ENCODE data around the gene CEP162. TPM values are rescaled to one million over a fixed set of nuclear protein-coding genes. Genes with fewer than 3 reads are reported as not detected.
"Not testable (repeated sequence)": the region's sequence is repeated elsewhere in the genome, so short reads cannot be mapped to it uniquely, and the experiment has no call there.

The CEP162 gene
- total and polyA plus RNA-seq, 2 donors from 2014 or later = 4.6 to 14.6 TPM

DNA sequence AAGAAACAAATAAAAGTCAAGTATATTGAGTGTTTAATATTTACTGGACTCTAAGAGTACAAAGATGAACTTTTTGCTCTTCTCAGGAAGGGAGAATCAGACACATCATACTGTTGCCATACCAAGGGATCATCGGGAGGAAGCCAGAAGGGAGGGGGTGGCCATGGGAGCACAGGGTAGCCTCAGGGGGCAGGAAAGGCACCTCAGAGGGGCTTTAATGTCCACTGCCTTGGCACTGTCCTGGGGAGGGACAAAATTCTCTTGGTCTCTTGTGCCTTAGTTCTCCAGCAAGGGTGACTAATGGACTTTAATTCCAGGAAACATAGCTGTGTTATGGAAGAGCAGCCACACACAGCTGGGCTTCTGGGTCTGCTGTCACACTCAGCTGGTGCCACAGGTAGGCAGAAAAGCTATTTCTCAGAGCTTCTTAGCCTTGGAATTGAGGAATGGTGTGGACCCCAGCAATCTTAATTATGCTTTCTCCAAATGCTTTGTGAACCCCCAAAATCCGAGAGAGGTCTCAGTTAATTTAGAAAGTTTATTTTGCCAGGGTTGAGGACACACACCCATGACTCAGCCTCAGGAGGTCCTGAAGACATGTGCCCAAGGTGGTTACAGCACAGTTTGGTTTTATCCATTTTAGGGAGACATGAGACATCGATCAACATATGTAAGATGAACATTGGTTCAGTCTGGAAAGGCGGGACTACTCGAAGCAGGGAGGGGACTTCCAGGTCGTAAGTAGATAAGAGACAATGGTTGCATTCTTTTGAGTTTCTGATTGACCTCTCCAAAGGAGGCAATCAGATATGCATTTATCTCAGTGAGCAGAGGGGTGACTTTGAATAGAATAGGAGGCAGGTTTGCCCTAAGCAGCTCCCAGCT lies 140.7 kb downstream of the CEP162 start:
- Histone ChIP-seq H3K9ac (ENCODE audit: low read length in 3 of 3) (no peak overlapping the region), H3K36me3 (ENCODE audit: control insufficient read depth in 2 of 3, insufficient read depth in 3 of 3, low read length in 3 of 3) (no peaks in the 10 kb centered on the region), H3K4me1 (ENCODE audit: control insufficient read depth in 2 of 3, insufficient read depth in 2 of 3, low read depth in 1 of 3, low read length in 3 of 3) (no peaks in the 10 kb centered on the region), H3K27me3 (ENCODE audit: control insufficient read depth, insufficient read depth, low read length) (no peaks in the 10 kb centered on the region), H3K4me3 (ENCODE audit: low read length in 3 of 3) (no peak overlapping the region), H3K9me3 (ENCODE audit: control insufficient read depth in 2 of 3, insufficient read depth in 1 of 3, low read length in 3 of 3) (no peaks in the 10 kb centered on the region), H3K27ac (ENCODE audit: low read depth in 2 of 2, low read length in 2 of 2) (no peak overlapping the region)
- TF ChIP-seq, protein P1, sequence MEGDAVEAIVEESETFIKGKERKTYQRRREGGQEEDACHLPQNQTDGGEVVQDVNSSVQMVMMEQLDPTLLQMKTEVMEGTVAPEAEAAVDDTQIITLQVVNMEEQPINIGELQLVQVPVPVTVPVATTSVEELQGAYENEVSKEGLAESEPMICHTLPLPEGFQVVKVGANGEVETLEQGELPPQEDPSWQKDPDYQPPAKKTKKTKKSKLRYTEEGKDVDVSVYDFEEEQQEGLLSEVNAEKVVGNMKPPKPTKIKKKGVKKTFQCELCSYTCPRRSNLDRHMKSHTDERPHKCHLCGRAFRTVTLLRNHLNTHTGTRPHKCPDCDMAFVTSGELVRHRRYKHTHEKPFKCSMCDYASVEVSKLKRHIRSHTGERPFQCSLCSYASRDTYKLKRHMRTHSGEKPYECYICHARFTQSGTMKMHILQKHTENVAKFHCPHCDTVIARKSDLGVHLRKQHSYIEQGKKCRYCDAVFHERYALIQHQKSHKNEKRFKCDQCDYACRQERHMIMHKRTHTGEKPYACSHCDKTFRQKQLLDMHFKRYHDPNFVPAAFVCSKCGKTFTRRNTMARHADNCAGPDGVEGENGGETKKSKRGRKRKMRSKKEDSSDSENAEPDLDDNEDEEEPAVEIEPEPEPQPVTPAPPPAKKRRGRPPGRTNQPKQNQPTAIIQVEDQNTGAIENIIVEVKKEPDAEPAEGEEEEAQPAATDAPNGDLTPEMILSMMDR (IDR thresholded peaks at IDR 0.05; ENCODE audit: borderline replicate concordance, extremely low read depth, insufficient read depth) = no peak
- DNase-seq (no peak), FAIRE-seq (no peak)
- intact Hi-C loops (cut with DNase I) = no loop called here

DNA sequence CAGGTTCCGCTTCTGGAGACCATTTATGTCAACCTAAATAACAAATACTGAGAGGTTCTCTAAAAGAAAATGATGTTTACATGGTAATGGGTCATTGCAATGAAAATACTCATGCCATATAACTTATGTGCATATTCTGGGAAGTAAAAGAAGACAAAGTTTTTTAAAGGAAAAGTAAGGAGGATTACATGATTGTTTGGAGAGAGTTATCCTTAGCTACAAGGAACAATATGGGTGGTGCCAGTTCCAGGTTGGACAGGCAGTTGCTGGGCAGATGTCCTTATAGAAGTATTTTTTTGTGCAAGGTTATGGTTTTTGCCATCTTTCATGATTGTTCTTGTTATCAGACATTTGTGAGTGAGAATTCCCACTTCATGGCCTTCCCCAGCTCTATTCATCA lies 141.4 kb downstream of the CEP162 start:
- no peak overlapping the region for H3K27ac ChIP-seq (ENCODE audit: low read depth in 2 of 2, low read length in 2 of 2)
- TF ChIP-seq, protein P1 (IDR thresholded peaks at IDR 0.05; ENCODE audit: borderline replicate concordance, extremely low read depth, insufficient read depth) = no peak
- H3K4me1 ChIP-seq (ENCODE audit: control insufficient read depth in 2 of 3, insufficient read depth in 2 of 3, low read depth in 1 of 3, low read length in 3 of 3) = no peaks in the 10 kb centered on the region
- H3K9me3 ChIP-seq (ENCODE audit: control insufficient read depth in 2 of 3, insufficient read depth in 1 of 3, low read length in 3 of 3) = no peaks in the 10 kb centered on the region
- intact Hi-C loops (cut with DNase I) = no loop called here
- no peak for DNase-seq
- no peak overlapping the region for H3K9ac ChIP-seq (ENCODE audit: low read length in 3 of 3)
- H3K27me3 ChIP-seq (ENCODE audit: control insufficient read depth, insufficient read depth, low read length) = no peaks in the 10 kb centered on the region
- FAIRE-seq = no peak
- no peaks in the 10 kb centered on the region for H3K36me3 ChIP-seq (ENCODE audit: control insufficient read depth in 2 of 3, insufficient read depth in 3 of 3, low read length in 3 of 3)
- H3K4me3 ChIP-seq (ENCODE audit: low read length in 3 of 3) = no peak overlapping the region

DNA sequence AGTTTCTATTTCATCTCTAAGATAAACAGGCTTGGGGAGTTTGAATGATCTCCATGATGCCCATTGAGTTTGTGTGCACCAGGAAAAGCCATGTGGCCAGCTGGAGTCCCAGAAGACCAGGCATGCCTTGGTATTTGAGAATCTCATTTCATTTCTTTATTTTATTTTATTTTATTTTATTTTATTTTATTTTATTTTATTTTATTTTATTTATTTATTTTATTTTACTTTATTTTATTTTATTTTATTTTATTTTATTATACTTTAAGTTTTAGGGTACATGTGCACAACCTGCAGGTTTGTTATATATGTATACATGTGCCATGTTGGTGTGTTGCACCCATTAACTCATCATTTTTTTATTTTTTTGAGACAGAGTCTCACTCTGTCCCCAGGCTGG lies 142.7 kb downstream of the CEP162 start:
- H3K27ac ChIP-seq (ENCODE audit: low read depth in 2 of 2, low read length in 2 of 2); H3K4me3 ChIP-seq (ENCODE audit: low read length in 3 of 3); H3K9ac ChIP-seq (ENCODE audit: low read length in 3 of 3); H3K27me3 ChIP-seq (ENCODE audit: control insufficient read depth, insufficient read depth, low read length); H3K9me3 ChIP-seq (ENCODE audit: control insufficient read depth in 2 of 3, insufficient read depth in 1 of 3, low read length in 3 of 3); H3K36me3 ChIP-seq (ENCODE audit: control insufficient read depth in 2 of 3, insufficient read depth in 3 of 3, low read length in 3 of 3); H3K4me1 ChIP-seq (ENCODE audit: control insufficient read depth in 2 of 3, insufficient read depth in 2 of 3, low read depth in 1 of 3, low read length in 3 of 3); intact Hi-C loops (cut with DNase I); FAIRE-seq; DNase-seq: not testable (repeated sequence)

DNA sequence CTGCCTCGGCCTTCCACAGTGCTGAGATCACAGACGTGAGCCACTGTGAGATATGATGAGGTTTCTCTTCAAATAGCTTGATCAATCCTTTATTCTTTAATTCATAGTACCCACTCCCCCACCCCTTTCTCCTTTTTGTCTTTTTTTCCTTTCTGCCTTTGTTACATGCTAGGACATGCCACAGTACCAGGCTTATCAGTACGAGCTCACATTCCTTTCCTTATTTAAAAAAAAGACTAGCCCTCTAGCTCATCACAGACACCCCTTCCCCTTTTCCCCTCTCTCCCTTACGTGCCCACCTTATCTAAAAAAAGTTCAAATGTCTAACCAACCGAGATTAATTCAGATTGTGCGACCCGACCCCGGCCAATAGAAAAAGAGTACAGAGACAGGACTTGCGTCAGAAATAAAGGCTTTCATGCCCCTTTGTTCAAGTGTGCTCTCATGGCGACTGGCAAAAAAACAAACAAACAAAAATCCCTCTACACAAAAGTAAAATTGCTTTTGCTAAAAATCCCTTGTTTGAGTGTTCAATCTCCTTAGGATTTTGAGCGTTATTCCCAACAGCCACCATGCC lies 144.7 kb downstream of the CEP162 start:
- Histone ChIP-seq H3K36me3 (ENCODE audit: control insufficient read depth in 2 of 3, insufficient read depth in 3 of 3, low read length in 3 of 3) (no peaks in the 10 kb centered on the region), H3K4me3 (ENCODE audit: low read length in 3 of 3) (no peak overlapping the region), H3K9ac (ENCODE audit: low read length in 3 of 3) (no peak overlapping the region), H3K4me1 (ENCODE audit: control insufficient read depth in 2 of 3, insufficient read depth in 2 of 3, low read depth in 1 of 3, low read length in 3 of 3) (no peaks in the 10 kb centered on the region), H3K9me3 (ENCODE audit: control insufficient read depth in 2 of 3, insufficient read depth in 1 of 3, low read length in 3 of 3) (no peaks in the 10 kb centered on the region), H3K27me3 (ENCODE audit: control insufficient read depth, insufficient read depth, low read length) (no peaks in the 10 kb centered on the region), H3K27ac (ENCODE audit: low read depth in 2 of 2, low read length in 2 of 2) (no peak overlapping the region)
- FAIRE-seq (no peak), DNase-seq (no peak)
- intact Hi-C loops (cut with DNase I) = no loop called here
- TF ChIP-seq, protein P1 (IDR thresholded peaks at IDR 0.05; ENCODE audit: borderline replicate concordance, extremely low read depth, insufficient read depth) = no peak
